Stimulated activated naive CD4-positive, alpha-beta T cell treated with Interleukin-2 at 50 U/mL for 16 hours (primary cell): ENCODE data around the gene ACOT6.
A peak's percentile ranks its signal among the peaks of the same experiment; 100 is the strongest.
"Not testable (repeated sequence)": the region's sequence is repeated elsewhere in the genome, so short reads cannot be mapped to it uniquely, and the experiment has no call there.

Experiments
- DNase-seq: peaks from one replicate; lab custom pipeline; 2025; lab: John Stamatoyannopoulos, UW

The ACOT6 gene

DNA sequence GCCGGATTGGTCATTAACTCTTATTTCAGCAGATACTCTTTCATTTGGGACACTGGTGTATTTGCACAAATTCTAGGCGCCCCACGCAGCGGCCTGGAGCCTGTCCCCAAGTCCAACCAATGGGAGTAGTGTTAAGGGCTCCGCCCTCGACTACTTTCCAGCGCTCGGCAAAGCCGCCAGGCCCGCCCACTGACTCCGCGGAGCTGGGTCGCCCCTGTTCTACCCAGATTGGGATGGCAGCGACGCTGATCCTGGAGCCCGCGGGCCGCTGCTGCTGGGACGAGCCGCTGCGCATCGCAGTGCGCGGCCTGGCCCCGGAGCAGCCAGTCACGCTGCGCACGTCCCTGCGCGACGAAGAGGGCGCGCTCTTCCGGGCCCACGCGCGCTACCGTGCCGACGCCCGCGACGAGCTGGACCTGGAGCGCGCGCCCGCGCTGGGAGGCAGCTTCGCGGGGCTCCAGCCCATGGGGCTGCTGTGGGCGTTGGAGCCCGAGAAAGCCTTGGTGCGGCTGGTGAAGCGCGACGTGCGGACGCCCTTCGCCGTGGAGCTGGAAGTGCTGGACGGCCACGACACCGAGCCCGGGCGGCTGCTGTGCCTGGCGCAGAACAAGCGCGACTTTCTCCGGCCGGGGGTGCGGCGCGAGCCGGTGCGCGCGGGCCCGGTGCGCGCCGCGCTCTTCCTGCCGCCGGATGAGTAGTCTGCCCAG lies at the start of gene ACOT6:
TSS of gene ACOT6 (plus strand) at position 179 of the 707 bp plus-strand sequence. CDS start at position 234, 55 bp downstream.
- DNase-seq: peak; percentile 64

DNA sequence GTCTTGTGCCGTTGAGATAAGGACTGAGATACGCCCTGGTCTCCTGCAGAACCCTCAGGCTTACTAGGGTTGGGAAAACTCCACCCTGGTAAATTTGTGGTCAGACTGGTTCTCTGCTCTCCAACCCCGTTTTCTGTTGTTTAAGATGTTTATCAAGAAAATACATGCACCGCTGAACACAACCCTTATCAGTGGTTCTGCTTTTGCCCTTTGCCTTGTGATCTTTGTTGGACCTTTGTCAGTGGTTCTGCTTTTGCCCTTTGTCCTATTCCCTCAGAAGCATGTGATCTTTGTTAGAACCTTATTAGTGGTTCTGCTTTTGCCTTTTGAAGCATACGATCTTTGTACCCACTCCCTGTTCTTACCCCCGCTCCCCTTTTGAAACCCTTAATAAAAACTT lies 49.6 kb upstream of the ACOT6 start:
- DNase-seq: not testable (repeated sequence)

- not testable (repeated sequence) for DNase-seq
Measured at GRCh38 chr14:73566431-73566830, 45.9 kb upstream of the ACOT6 start.

DNA sequence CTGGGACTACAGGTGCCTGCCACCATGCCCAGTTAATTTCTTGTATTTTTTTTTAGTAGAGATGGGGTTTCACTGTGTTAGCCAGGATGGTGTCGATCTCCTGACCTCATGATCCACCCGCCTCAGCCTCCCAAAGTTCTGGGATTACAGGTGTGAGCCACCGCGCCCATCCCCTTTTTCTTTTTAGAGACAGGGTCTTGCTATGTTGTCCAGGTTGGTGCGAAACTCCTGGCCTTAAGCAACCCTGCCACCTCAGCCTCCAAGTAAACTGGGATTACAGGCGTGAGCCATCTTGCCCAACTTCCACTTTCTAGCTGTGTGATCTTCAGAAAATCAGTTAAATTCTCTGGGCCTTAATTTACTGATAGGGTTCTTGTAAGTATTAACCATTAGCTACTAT lies 45.4 kb upstream of the ACOT6 start:
- not testable (repeated sequence) for DNase-seq

DNA sequence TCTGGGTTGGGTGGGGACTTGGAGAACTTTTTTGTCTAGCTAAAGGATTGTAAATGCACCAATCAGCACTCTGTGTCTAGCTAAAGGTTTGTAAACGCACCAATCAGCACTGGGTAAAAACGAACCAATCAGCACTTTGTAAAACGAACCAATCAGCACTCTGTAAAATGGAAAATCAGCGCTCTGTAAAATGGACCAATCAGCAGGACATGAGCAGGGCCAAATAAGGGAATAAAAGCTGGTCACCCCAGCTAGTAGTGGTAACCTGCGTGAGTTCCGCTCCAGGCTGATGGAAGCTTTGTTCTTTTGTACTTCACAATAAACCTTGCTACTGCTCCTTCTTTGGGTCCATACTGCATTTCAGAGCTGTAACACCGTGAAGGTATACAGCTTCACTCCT lies 45.0 kb upstream of the ACOT6 start:
- DNase-seq: no peak

- DNase-seq: peak; percentile 19
Measured at GRCh38 chr14:73567951-73568885, 44.1 kb upstream of the ACOT6 start.

- not testable (repeated sequence) for DNase-seq
Measured at GRCh38 chr14:73568886-73569184, 43.5 kb upstream of the ACOT6 start.

DNA sequence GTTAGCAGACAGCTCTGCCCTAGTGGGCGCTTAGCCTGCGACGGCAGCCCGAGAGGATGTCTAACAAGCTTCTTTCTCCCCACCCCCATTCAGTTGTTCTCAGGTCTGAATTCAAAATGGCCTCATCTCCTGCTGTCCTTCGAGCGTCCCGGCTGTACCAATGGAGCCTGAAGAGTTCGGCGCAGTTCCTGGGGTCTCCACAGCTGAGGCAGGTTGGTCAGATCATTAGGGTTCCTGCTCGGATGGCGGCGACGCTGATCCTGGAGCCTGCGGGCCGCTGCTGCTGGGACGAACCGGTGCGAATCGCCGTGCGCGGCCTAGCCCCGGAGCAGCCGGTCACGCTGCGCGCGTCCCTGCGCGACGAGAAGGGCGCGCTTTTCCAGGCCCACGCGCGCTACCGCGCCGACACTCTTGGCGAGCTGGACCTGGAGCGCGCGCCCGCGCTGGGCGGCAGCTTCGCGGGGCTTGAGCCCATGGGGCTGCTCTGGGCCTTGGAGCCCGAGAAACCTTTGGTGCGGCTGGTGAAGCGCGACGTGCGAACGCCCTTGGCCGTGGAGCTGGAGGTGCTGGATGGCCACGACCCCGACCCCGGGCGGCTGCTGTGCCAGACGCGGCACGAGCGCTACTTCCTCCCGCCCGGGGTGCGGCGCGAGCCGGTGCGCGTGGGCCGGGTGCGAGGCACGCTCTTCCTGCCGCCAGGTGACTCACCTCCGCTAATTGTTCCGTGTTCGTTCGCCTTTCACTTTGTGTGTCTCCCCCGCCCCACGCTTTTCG lies 42.9 kb upstream of the ACOT6 start, which contains the start of gene ACOT2:
TSS of gene ACOT2 (plus strand) at position 29 of the 774 bp plus-strand sequence. CDS start at position 57, 28 bp downstream.
- DNase-seq: peak; percentile 90

DNA sequence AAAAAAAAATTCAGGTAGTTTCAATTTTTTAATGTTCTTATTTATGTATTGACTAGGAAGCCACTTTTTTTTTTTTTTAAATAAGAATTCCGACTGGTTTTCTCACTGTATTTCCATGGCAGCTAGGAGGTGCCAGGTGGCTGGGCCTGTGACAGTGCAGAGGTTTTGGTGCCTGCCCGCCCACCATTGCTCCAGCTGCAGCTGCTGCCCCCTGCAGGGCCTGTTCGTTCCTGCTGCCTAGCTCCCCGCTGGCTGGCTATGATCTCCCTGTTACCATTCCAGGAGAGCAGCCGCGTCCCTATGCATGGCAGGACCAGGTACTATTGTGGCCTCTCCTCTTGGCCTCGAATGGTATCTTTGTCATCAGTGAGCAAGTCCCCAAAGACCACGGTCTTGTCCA lies 41.4 kb upstream of the ACOT6 start:
- DNase-seq: peak; percentile 41

DNA sequence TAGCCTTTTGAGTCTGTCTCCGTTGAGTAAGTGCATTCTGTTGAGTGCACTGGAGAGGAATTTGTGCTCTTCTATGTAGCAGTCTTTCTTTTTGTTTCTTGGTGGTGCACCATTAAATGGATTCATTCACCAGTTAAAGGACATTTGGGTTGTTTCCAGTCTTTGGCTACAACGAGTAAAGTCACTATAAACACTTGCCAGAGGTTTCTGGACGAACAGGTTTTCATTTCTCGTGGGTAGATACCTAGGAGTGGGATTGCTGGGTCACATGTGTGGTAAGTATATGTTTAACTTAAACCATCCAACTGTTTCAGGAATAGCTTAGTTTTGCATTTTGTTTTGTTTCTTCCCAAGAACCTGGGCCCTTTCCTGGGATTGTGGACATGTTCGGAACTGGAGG lies 39.3 kb upstream of the ACOT6 start:
- not testable (repeated sequence) for DNase-seq

DNA sequence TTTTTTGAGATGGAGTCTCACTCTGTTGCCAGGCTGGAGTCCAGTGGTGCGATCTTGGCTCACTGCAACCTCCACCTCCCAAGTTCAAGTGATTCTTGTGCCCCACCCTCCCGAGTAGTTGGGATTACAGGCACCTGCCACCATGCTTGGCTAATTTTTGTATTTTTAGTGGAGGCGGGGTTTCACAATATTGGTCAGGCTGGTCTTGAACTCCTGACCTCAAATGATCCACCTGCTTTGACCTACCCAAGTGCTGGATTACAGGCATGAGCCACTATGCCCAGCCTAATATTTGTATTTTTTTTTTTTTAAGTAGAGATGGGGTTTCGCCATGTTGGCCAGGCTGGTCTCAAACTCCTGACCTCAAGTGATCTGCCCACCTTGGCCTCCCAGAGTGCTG lies 38.6 kb upstream of the ACOT6 start:
- not testable (repeated sequence) for DNase-seq

- DNase-seq: not testable (repeated sequence)
Measured at GRCh38 chr14:73574251-73574650, 38.1 kb upstream of the ACOT6 start.

GRCh38 chr14:73576391-73576790 lies 35.9 kb upstream of the ACOT6 start:
- DNase-seq: no peak

- not testable (repeated sequence) for DNase-seq
Measured at GRCh38 chr14:73577214-73577613, 35.1 kb upstream of the ACOT6 start.

DNA sequence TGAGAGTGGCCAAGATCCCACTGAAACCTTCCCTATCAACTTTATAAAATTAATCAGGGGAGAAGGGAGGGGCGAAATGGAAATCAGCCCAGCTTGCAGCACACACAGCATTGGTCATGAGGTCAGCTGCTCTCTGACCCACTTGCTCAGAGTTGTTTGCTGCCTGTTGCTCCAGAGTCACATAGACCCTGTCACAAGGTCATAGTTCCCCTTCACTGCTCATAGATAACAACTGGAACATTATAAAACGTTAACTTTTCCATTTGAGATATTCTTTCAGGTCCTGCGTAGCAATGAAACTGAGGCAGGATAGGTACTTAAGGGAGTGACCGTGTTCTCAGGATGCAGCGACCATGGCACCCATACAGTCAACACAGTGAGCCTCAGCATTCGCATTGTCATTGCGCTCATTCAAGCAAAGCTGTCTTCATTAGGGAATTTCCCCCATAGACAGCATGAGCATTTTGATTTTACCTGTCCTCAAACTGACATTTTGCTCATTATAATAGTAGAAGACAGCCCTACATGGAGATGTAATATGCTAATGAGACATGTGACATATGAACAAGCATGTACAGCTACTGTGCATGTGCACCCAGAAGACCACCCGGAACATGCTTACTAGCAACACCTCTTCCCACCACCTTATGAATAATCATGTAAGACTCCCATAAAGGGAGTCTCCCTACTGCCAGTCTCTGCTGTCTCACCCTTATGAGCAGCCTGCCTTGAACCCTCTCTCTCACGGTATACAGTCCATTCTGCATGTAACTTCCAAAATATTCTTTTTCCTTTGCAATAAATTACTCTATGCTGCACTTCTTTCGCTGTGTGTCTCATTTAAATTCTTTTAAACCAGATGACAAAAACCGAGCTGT lies 30.0 kb upstream of the ACOT6 start:
- DNase-seq: not testable (repeated sequence)

DNA sequence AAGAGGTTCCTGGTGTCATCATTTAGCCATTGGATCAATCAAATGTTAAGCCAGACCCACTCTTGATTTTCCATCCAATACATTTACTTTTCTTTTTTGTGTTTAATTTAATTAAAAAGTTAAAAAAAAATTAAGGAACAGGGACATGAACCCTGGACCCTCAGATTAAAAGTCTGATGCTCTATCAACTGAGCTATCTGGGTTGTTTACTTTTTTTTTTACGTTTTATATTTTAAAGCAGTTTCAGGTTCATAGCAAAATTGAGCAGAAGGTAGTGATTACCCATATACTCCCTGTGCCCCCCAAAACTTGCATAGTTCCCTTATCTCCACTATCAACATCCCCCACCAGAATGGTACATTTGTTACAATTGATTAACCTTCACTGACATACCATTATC lies 23.6 kb upstream of the ACOT6 start:
- no peak for DNase-seq

DNA sequence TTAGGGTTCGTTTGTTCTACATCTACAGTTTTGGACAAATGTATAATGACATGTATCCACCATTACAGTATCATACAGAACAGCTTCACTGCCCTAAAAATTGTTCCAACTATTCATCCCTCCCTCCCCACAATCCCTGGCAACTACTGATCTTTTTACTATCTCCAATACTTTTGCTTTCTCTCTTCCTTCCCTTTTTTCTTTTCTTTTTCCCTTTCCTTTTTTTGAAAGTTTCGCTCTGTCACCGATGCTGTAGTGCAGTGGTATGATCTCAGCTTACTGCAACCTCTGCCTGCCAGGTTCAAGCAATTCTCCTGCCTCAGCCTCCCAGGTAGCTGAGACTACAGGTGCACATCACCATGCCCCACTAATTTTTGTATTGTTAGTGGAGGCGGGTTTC lies 23.2 kb upstream of the ACOT6 start:
- DNase-seq: no peak

DNA sequence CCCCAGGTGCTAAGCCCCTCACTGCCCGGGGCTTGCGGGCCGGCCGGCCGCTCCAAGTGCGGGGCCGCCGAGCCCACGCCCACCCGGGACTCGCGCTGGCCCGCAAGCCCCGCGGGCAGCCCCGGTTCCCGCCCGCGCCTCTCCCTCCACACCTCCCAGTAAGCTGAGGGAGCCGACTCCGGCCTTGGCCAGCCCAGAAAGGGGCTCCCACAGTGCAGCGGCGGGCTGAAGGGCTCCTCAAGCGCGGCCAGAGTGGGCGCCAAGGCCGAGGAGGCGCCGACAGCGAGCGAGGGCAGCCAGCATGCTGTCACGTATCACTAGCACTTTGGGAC lies 21.7 kb upstream of the ACOT6 start:
- DNase-seq: not testable (repeated sequence)

- peak; percentile 44 for DNase-seq
Measured at GRCh38 chr14:73591690-73592449, 20.4 kb upstream of the ACOT6 start, which contains the start of gene ACOT4. Gene ACOT4, plus strand, starts transcription at chr14:73591873. Its CDS starts 87 bp downstream, at chr14:73591960.

GRCh38 chr14:73594491-73594890 lies 17.8 kb upstream of the ACOT6 start:
- no peak for DNase-seq

DNA sequence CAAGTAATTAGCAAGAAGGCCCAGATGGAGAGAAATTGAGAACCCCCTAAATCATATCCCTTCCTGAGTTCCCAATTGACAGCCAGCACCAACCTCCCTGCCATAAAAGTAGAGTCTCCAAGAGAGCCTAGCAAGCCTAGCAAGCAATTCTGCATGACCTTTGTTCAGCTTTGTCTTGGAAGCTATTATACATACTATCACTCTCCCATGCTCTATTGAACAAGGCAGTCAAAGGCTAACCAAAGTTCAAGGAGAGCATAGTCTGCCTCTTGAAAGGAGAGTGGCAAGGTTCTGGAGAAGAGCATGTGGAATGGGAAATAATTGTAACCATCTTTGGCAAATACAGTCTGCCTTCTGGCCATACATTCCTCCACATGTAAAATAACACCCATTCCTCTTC lies 12.8 kb upstream of the ACOT6 start:
- DNase-seq: no peak
